ENCODE data around the gene STOML1. TPM values are rescaled to one million over a fixed set of nuclear protein-coding genes. Genes with fewer than 3 reads are reported as not detected.

Gene STOML1
- total RNA-seq, 1 donor from 2014 or later = 14.3 TPM

- H3K9me3 Mint-ChIP-seq (ENCODE audit: unreplicated experiment) = no peaks in the 10 kb centered on the region
- H3K4me1 Mint-ChIP-seq (ENCODE audit: unreplicated experiment) = peaks cover 27% of the 10 kb centered on the region
- no peak overlapping the region for H3K4me3 Mint-ChIP-seq (ENCODE audit: unreplicated experiment)
- no peak for TF ChIP-seq CTCF (IDR thresholded peaks at IDR 0.05; ENCODE audit: unreplicated experiment)
- H3K27me3 Mint-ChIP-seq (ENCODE audit: unreplicated experiment) = peaks cover 15% of the 10 kb centered on the region
- no peak overlapping the region for H3K27ac Mint-ChIP-seq (ENCODE audit: unreplicated experiment)
- no peak for DNase-seq (ENCODE audit: low spot score)
- peaks cover 4% of the 10 kb centered on the region for H3K36me3 Mint-ChIP-seq (ENCODE audit: low read depth, unreplicated experiment)
Measured at GRCh38 chr15:73954188-73955145, 37.6 kb downstream of the STOML1 start.

DNA sequence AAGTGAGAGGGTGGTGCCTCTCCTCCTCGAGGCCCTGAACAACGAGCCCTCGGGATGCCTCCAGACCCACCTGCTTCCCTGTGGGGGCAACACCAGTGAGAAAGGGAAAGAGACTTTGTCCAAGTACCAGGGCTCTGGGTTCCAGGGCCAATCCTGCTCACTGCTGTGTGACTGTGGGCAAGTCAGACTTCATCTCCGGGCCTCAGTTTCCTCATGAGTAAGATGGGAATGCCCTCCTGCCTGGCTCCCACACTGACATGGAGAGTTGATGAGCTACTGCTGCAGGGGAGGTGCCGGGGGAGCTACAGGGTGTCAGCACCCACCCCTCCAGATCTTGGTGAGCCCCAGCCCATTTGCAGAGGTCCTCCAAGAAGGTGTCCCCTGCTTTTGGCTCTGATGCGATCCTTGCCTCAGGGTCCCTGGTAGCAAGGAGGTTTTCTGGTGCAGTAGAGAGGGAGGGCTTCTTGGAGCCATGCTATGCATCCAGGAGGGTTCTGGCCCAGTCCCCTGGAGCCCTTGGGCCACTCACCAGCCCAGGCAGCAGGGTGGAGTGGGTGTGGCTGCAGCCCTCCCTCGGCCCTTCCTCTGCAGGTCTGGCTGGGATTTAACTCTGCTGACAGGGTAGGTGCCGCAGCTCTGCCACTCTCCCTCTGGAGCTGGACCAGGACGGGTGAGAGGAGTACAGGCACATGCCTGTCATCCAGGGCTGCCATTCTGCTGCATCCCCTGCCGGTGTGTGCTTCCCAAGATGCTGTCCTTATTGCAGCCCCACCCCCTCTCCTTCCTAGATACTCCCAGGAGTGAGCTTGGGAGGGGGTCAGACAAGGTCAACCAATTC, 39.0 kb downstream of the STOML1 start:
- DNase-seq (ENCODE audit: low spot score) = no peak
- no peak overlapping the region for H3K4me3 Mint-ChIP-seq (ENCODE audit: unreplicated experiment)
- no peaks in the 10 kb centered on the region for H3K9me3 Mint-ChIP-seq (ENCODE audit: unreplicated experiment)
- peaks cover 14% of the 10 kb centered on the region for H3K36me3 Mint-ChIP-seq (ENCODE audit: low read depth, unreplicated experiment)
- H3K27ac Mint-ChIP-seq (ENCODE audit: unreplicated experiment) = no peak overlapping the region
- peaks cover 24% of the 10 kb centered on the region for H3K4me1 Mint-ChIP-seq (ENCODE audit: unreplicated experiment)
- H3K27me3 Mint-ChIP-seq (ENCODE audit: unreplicated experiment) = peaks cover 14% of the 10 kb centered on the region
- TF ChIP-seq CTCF (IDR thresholded peaks at IDR 0.05; ENCODE audit: unreplicated experiment) = no peak

GRCh38 chr15:73952171-73952912, 39.8 kb downstream of the STOML1 start:
- TF ChIP-seq CTCF (IDR thresholded peaks at IDR 0.05; ENCODE audit: unreplicated experiment) = no peak
- H3K36me3 Mint-ChIP-seq (ENCODE audit: low read depth, unreplicated experiment) = peaks cover 21% of the 10 kb centered on the region
- H3K9me3 Mint-ChIP-seq (ENCODE audit: unreplicated experiment) = no peaks in the 10 kb centered on the region
- H3K4me1 Mint-ChIP-seq (ENCODE audit: unreplicated experiment) = peaks cover 22% of the 10 kb centered on the region
- H3K4me3 Mint-ChIP-seq (ENCODE audit: unreplicated experiment) = no peak overlapping the region
- no peak overlapping the region for H3K27ac Mint-ChIP-seq (ENCODE audit: unreplicated experiment)
- no peak for DNase-seq (ENCODE audit: low spot score)
- peaks cover 11% of the 10 kb centered on the region for H3K27me3 Mint-ChIP-seq (ENCODE audit: unreplicated experiment)

DNA sequence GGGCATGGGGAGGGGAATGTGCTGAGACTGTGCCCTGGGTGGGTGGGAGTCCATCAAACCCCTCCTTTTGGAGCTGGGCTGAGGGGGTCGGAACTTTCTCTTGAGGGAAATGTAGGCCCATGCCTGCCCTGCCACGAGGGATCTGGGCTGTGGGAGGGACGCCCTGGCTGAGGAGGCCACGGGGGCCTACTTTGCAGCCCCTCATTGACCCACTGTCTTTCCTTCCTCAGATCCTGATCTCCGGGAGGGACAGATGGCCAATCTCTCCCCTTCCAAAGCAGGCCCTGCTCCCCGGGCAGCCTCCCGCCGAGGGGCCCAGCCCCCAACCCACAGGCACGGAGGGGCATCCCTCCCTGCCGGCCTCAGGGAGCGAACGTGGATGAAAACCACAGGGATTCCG, 40.5 kb downstream of the STOML1 start:
- peaks cover 29% of the 10 kb centered on the region for H3K36me3 Mint-ChIP-seq (ENCODE audit: low read depth, unreplicated experiment)
- H3K27ac Mint-ChIP-seq (ENCODE audit: unreplicated experiment) = peak overlapping the region; percentile 78
- H3K9me3 Mint-ChIP-seq (ENCODE audit: unreplicated experiment) = no peaks in the 10 kb centered on the region
- H3K4me3 Mint-ChIP-seq (ENCODE audit: unreplicated experiment) = no peak overlapping the region
- TF ChIP-seq CTCF (IDR thresholded peaks at IDR 0.05; ENCODE audit: unreplicated experiment) = no peak
- peaks cover 20% of the 10 kb centered on the region for H3K4me1 Mint-ChIP-seq (ENCODE audit: unreplicated experiment)
- peaks cover 9% of the 10 kb centered on the region for H3K27me3 Mint-ChIP-seq (ENCODE audit: unreplicated experiment)
- DNase-seq (ENCODE audit: low spot score) = no peak

Measured in endothelial cell (in vitro differentiated cells).